Measurements from ENCODE around the gene NAPEPLD. TPM values are rescaled to one million over a fixed set of nuclear protein-coding genes. Genes with fewer than 3 reads are reported as not detected.
"Not testable (repeated sequence)": the region's sequence is repeated elsewhere in the genome, so short reads cannot be mapped to it uniquely, and the experiment has no call there.

The NAPEPLD gene
- total and polyA plus RNA-seq, 9 donors: 10.8 to 17.2 (median 13.3) TPM

DNA sequence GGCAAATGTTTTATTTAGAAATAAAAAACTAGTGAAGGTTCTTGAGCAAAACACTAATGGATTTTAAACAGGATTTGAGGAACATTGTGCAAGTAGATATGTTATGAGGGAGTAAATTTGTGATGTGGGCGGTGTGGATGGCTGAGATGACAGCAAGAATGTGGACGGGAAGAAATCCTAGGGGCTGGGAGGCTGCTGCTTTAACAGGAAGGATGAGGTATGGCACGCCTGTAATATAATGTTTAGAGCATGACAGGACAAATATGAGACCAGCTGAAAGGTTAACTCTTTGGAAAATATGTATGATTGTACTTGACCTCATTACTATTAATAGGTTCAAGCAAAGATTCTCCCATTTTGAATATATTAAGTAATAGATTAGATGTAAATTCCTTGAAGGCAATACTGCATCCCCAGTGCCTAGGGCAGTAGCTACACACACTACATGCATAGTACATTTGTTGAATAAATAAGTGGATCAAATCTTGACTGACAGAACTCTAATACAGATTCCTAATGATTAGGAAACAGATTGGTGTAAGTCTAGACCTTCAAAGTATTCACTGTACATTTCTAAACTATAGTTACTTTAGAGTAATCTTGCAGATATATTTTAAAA lies 13.2 kb upstream of the NAPEPLD start:
- not testable (repeated sequence) for H3K4me1 ChIP-seq (ENCODE audit: control insufficient read depth, insufficient read depth, low read length); DNase-seq; H3K9me3 ChIP-seq (replicated peaks; ENCODE audit: control insufficient read depth, low read depth, low read length); H3K27ac ChIP-seq (ENCODE audit: low read length); H3K27me3 ChIP-seq (ENCODE audit: control insufficient read depth, insufficient read depth, low read length); H3K36me3 ChIP-seq (ENCODE audit: control insufficient read depth, insufficient read depth, low read length); H3K4me3 ChIP-seq (ENCODE audit: low read length)
- WGBS (ENCODE audit: insufficient coverage): no CpG with 5 or more reads among the region's 3 CpGs

DNA sequence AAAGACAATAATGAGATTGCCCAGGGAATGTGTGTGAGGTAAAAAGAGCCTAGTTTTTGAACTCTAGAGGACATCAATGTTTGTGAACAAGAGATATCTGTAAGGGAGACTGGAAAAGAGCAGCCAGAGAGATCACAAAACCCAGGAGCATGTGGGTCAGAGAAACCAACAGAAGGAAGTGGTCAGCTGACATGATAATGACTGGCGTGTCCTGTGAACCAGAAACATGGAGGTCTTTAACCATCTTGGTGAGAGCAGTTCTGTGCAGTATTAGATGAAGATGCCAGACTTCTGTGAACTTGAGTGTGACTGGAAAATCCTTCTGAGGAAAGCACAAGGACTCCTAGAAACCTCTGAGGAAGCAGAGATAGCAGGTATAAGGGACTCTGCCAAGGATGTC lies 10.2 kb upstream of the NAPEPLD start:
- H3K4me3 ChIP-seq (ENCODE audit: low read length); H3K4me1 ChIP-seq (ENCODE audit: control insufficient read depth, insufficient read depth, low read length); H3K36me3 ChIP-seq (ENCODE audit: control insufficient read depth, insufficient read depth, low read length); DNase-seq; H3K9me3 ChIP-seq (replicated peaks; ENCODE audit: control insufficient read depth, low read depth, low read length); H3K27me3 ChIP-seq (ENCODE audit: control insufficient read depth, insufficient read depth, low read length); H3K27ac ChIP-seq (ENCODE audit: low read length): not testable (repeated sequence)
- 80% methylated on average over 1 of the region's 1 CpG for WGBS (ENCODE audit: insufficient coverage)

DNA sequence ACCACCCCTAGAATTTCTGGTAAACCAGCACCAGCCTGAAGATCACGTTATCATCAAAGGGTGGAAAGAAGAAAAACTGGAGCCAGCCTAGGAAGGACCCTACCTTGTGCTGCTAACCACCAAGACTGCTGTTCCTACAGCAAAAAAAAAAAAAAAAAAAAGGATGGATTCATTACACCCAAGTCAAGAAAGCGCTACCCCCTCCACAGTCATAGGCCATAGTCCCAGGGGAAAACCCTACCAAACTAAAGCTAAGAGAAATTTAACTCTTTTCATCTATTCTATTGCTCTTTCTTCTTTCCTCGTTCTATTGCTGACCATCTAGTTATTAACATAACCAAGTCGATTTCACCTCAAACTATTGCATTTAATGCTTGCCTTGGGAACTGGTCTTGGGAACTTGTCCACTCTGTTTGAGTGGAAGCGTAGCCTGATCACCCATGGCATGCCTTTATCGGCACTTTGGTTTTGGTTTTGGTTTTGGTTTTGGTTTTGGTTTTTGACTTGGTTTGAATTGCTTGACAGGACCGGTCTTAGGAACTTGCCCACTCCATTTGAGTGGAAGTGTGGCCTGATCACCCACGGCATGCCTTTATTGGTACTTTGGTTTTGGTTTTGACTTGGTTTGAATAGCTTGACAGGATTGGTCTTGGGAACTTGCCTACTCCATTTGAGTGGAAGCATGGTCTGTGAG lies 6.6 kb upstream of the NAPEPLD start:
- 95% methylated on average over 3 of the region's 8 CpGs for WGBS (ENCODE audit: insufficient coverage)
- H3K4me1 ChIP-seq (ENCODE audit: control insufficient read depth, insufficient read depth, low read length); H3K27ac ChIP-seq (ENCODE audit: low read length); H3K4me3 ChIP-seq (ENCODE audit: low read length); DNase-seq; H3K27me3 ChIP-seq (ENCODE audit: control insufficient read depth, insufficient read depth, low read length); H3K36me3 ChIP-seq (ENCODE audit: control insufficient read depth, insufficient read depth, low read length); H3K9me3 ChIP-seq (replicated peaks; ENCODE audit: control insufficient read depth, low read depth, low read length): not testable (repeated sequence)

DNA sequence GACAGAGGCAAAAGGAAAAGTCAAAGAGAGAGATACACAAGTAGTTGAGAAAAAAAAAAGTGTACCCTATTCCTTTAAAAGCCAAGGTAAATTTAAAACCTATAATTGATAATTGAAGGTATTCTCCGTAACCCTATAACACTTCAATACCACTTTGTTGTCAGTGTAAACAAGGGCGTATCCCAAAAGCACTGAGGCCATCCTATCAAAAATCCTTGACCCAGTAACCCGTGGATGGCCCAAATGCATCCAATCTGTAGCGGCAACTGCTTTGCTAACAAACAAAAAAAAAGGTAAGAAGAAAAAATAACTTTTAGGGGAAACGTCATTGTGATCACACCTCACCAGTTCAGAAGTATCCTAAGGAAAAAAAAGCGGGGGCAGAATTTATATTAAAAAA lies 5.1 kb upstream of the NAPEPLD start:
- Histone ChIP-seq H3K27me3 (ENCODE audit: control insufficient read depth, insufficient read depth, low read length) (no peaks in the 10 kb centered on the region), H3K4me1 (ENCODE audit: control insufficient read depth, insufficient read depth, low read length) (peaks cover 3% of the 10 kb centered on the region), H3K4me3 (ENCODE audit: low read length) (no peak overlapping the region), H3K9me3 (replicated peaks; ENCODE audit: control insufficient read depth, low read depth, low read length) (no peaks in the 10 kb centered on the region), H3K27ac (ENCODE audit: low read length) (no peak overlapping the region), H3K36me3 (ENCODE audit: control insufficient read depth, insufficient read depth, low read length) (no peaks in the 10 kb centered on the region)
- DNase-seq: no peak
- WGBS (ENCODE audit: insufficient coverage): no CpG with 5 or more reads among the region's 6 CpGs

DNA sequence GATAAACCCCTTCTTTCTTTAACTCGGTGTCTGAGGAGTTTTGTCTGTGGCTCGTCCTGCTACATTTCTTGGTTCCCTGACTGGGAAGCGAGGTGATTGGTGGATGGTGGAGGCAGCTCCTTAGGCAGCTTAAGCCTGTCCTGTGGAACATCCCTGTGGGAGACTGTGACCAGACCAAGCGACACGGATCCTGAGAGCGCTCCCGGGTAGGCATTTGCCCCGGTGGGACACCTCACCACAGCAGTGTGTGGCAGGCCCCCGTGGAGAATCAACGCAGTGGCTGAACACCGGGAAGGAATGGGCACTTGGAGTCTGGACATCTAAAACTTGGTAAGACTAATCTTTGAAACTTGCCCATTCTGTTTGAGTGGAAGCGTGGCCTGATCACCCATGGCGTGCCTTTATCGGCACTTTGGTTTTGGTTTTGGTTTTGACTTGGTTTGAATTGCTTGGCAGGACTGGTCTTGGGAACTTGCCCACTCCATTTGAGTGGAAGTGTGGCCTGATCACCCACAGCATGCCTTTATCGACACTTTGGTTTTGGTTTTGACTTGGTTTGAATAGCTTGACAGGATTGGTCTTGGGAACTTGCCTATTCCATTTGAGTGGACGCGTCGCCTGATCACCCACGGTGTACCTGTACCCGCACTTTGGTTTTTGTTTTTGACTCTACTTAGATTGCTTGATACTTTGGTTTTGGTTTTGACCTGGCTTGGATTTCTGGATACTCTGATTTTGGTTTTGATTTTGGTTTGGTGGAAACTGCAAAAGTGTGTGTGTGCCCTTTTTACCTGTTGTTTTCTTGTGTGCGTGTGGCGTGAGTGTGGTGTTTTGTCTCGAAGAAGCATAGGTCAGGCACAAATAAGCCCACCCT lies 4.1 kb upstream of the NAPEPLD start:
- H3K4me3 ChIP-seq (ENCODE audit: low read length); H3K27me3 ChIP-seq (ENCODE audit: control insufficient read depth, insufficient read depth, low read length); H3K9me3 ChIP-seq (replicated peaks; ENCODE audit: control insufficient read depth, low read depth, low read length); H3K4me1 ChIP-seq (ENCODE audit: control insufficient read depth, insufficient read depth, low read length); H3K27ac ChIP-seq (ENCODE audit: low read length); DNase-seq; H3K36me3 ChIP-seq (ENCODE audit: control insufficient read depth, insufficient read depth, low read length): not testable (repeated sequence)
- 91% methylated on average over 12 of the region's 23 CpGs for WGBS (ENCODE audit: insufficient coverage)

DNA sequence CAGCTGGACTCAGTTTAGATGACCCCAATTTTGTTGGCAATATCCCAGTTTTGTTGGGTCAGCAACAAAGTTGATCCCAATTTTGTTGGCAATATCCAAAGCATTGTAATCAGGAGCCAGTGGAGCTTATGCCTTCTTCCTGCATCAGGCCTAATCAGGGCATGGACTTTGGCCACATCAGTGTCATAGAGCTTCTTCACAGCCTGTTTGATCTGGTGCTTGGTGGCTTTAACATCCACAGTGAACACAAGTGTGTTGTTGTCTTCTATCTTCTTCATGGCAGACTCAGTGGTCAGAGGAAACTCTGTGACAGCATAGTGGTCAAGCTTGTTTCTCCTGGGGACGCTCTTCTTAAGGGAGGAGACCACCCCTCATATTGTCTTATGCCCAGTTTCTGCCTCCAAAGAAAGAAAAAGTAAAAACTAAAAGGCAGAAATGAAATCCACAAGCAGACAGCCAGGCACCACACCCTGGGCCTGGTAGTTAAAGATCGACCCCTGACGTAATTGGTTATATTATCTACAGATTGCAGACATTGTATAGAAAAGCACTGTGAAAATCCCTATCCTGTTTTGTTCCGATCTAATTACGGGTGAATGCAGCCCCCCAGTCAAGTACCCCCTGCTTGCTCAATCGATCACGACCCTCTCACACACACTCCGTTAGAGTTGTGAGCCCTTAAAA lies 3.2 kb upstream of the NAPEPLD start:
- not testable (repeated sequence) for H3K9me3 ChIP-seq (replicated peaks; ENCODE audit: control insufficient read depth, low read depth, low read length); H3K4me1 ChIP-seq (ENCODE audit: control insufficient read depth, insufficient read depth, low read length); H3K27ac ChIP-seq (ENCODE audit: low read length); DNase-seq; H3K27me3 ChIP-seq (ENCODE audit: control insufficient read depth, insufficient read depth, low read length); H3K36me3 ChIP-seq (ENCODE audit: control insufficient read depth, insufficient read depth, low read length); H3K4me3 ChIP-seq (ENCODE audit: low read length)
- 88% methylated on average over 7 of the region's 8 CpGs for WGBS (ENCODE audit: insufficient coverage)

DNA sequence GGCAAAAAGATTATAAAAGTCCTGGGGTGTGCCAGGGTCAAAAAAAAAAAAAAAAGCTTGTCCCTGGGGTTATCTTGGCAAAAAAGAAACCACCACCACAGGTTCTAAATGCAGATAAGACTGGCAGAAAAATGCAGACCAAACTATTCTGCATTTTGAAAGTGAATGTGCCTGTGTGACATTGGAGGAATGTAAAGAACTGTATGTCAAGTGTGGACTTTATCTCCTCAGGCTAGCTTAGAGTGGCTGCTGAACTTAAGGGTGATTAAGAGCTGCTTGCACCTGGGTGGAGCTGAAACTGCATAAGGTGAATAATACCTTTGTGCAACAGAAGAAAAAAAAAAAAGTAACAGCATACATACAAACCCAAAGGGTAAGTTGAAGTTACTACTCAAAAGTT lies 1.3 kb upstream of the NAPEPLD start:
- Histone ChIP-seq H3K27ac (ENCODE audit: low read length) (no peak overlapping the region), H3K36me3 (ENCODE audit: control insufficient read depth, insufficient read depth, low read length) (no peaks in the 10 kb centered on the region), H3K4me1 (ENCODE audit: control insufficient read depth, insufficient read depth, low read length) (peaks cover 5% of the 10 kb centered on the region), H3K27me3 (ENCODE audit: control insufficient read depth, insufficient read depth, low read length) (no peaks in the 10 kb centered on the region), H3K9me3 (replicated peaks; ENCODE audit: control insufficient read depth, low read depth, low read length) (no peaks in the 10 kb centered on the region), H3K4me3 (ENCODE audit: low read length) (no peak overlapping the region)
- no peak for DNase-seq

DNA sequence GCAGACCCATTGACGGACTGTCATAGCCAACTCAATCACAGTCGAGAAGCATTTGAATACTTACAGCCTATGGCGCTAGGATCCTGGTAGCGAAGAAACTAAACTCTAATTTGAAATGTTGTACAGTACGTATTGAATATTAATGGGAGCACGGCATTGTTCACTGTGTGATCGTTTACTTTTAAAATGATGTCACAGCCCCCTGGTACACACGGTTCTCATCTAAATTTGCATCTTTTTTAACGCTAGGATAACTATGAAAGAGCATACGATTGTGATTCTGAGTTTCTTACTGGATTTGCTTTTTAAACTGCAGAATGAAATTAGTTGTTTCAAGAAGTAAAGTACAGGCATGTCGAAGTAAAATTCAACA lies 895 bp upstream of the NAPEPLD start:
- peaks cover 5% of the 10 kb centered on the region for H3K4me1 ChIP-seq (ENCODE audit: control insufficient read depth, insufficient read depth, low read length)
- H3K9me3 ChIP-seq (replicated peaks; ENCODE audit: control insufficient read depth, low read depth, low read length): no peaks in the 10 kb centered on the region
- DNase-seq: no peak
- H3K27me3 ChIP-seq (ENCODE audit: control insufficient read depth, insufficient read depth, low read length): no peaks in the 10 kb centered on the region
- no peaks in the 10 kb centered on the region for H3K36me3 ChIP-seq (ENCODE audit: control insufficient read depth, insufficient read depth, low read length)
- H3K4me3 ChIP-seq (ENCODE audit: low read length): no peak overlapping the region
- 97% methylated on average over 11 of the region's 11 CpGs for WGBS (ENCODE audit: insufficient coverage)
- H3K27ac ChIP-seq (ENCODE audit: low read length): peak overlapping the region; percentile 97

DNA sequence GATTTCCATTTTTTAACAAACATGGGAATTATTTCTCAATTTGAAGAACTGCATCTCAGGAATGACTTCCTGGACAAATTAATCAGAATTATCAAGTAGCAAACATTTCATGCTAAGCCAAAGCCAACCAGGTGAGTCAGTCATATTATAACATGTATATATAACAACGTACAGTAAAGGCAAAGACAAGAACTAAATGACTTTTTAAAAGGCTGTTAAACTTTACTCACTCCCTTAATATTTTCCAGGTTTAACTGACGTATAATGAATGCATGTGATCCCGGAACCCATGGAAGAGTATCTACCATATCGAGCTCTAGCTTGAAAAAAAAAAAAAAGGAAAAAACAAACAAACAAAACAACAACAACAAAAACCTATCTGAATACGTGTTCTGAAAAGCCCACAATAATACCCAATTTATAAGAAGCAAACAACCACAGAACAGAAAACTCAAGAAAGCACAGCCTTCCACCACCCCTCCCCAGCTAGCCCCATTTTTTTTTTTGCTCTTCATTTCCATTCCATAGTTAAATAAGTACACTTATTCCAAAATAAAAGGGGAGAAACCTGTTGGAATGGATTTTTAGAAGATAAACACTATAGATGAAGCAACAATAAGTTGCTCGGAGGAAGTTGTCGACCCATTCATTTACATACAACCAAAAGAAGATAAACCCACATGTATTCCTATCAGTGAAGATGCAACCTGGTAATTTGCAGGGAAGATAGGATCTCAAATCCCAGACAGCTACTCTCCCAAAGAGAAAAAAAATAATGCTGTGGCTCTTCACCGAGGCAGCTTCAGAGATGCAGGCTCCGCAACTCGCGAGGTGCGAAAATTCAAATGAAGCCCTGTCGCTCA lies 537 bp downstream of the NAPEPLD start:
- H3K4me3 ChIP-seq (ENCODE audit: low read length): peak overlapping the region; percentile 91
- peaks cover 5% of the 10 kb centered on the region for H3K4me1 ChIP-seq (ENCODE audit: control insufficient read depth, insufficient read depth, low read length)
- DNase-seq: peak; percentile 43
- no peaks in the 10 kb centered on the region for H3K36me3 ChIP-seq (ENCODE audit: control insufficient read depth, insufficient read depth, low read length)
- peak overlapping the region; percentile 97 for H3K27ac ChIP-seq (ENCODE audit: low read length)
- no peaks in the 10 kb centered on the region for H3K9me3 ChIP-seq (replicated peaks; ENCODE audit: control insufficient read depth, low read depth, low read length)
- no peaks in the 10 kb centered on the region for H3K27me3 ChIP-seq (ENCODE audit: control insufficient read depth, insufficient read depth, low read length)
- WGBS (ENCODE audit: insufficient coverage): 0% methylated on average over 7 of the region's 13 CpGs
